Bone marrow (tissue), 2 donors: ENCODE data around the gene EXOC3.

ENCODE experiments used
- DNase-seq, 2 donors: peaks; one replicate each; lab custom pipeline; 2025; lab: John Stamatoyannopoulos, UW

EXOC3 gene

GRCh38 chr5:457195-457961 is 14.4 kb downstream of the EXOC3 start:
- no peak for DNase-seq

GRCh38 chr5:458547-459353 is 15.8 kb downstream of the EXOC3 start:
- DNase-seq, result no peak

GRCh38 chr5:459562-460272 is 16.7 kb downstream of the EXOC3 start:
- DNase-seq, result no peak

- DNase-seq, result no peak
Observed at GRCh38 chr5:460273-460625, 17.3 kb downstream of the EXOC3 start.

DNA sequence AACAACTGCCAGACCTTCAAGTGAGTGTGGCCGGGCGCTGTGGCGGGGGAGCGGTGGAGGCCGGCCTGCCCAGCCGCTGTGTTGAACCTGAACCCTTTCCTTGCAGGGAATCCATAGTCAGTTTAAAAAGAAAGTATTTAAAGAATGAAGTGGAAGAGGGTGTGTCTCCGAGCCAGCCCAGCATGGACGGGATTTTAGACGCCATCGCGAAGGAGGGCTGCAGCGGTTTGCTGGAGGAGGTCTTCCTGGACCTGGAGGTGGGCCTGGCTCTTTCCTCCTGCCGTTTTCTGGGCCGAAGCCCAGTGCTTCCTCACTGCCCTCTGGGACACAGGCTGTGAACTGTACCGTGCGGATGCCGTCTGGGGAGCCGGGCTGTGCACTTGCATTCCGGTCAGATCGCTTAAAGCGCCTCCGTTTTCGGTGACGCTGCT is 19.1 kb downstream of the EXOC3 start:
- no peak for DNase-seq

DNA sequence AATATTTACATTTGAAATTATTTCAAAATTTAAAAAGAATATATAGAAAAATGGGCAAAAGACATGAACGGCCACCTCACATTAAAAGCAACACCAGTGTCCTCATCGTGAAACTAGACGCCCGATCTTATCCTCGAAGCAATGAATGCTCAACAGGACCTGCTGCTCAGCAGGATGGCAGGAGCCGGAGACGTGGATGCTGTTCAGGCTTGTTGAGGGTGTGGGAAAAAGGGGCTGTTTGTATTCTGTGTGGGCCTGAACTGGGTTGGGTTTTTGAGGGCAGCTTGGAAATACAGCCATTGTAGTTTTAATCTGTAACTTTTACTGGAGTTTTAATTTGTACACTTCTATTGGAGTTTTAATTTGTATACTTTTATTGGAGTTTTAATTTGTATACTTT is 20.3 kb downstream of the EXOC3 start:
- DNase-seq, result no peak

DNA sequence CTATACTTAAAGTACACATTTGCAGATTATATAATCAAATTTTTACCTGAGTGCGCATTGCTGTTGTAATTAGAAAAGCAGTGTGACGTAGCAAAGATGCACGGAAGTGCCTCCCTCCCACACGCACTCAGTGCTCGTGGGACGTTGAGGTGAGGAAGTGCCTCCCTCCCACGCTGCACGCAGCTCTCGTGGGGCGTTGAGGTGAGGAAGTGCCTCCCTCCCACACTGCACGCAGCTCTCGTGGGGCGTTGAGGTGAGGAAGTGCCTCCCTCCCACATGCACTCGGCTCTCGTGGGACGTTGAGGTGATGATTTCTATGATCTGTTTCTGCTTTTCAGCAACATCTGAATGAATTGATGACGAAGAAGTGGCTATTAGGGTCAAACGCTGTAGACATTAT is 21.0 kb downstream of the EXOC3 start:
- DNase-seq, result no peak

GRCh38 chr5:464446-464842 is 21.5 kb downstream of the EXOC3 start:
- DNase-seq, result no peak

DNA sequence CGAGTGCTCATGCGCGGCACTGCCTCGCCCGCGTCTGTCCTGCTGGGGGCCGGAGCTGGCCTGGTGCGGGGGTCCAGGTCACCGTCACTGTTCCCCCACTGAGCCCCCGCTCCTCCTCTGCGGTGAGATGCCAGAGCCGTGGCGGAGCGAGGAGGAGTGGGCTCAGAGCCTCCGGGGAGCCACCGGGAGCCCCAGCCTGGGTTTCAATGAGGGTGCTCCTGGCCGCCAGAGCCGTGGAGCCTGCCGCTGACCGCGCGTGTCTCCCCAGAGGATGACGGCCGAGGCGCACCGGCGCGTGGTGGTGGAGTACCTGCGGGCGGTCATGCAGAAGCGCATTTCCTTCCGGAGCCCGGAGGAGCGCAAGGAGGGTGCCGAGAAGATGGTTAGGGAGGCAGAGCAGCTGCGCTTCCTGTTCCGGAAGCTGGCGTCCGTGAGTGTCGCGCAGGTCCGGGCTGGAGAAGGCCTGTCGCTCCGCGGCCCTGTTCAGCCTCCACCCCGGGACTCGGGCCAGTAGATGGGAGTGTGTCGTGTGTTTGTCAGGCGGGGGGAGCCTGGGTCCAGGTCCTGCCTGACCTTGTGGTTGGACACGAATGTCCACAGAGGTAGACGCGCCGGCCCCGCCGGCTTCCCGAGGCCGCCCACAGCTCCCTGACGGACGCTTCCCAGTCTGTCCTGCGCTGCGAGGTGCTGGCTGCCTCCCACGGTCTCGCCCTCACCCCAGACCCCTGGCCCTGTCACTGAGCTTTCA is 22.0 kb downstream of the EXOC3 start:
- DNase-seq, result no peak

DNA sequence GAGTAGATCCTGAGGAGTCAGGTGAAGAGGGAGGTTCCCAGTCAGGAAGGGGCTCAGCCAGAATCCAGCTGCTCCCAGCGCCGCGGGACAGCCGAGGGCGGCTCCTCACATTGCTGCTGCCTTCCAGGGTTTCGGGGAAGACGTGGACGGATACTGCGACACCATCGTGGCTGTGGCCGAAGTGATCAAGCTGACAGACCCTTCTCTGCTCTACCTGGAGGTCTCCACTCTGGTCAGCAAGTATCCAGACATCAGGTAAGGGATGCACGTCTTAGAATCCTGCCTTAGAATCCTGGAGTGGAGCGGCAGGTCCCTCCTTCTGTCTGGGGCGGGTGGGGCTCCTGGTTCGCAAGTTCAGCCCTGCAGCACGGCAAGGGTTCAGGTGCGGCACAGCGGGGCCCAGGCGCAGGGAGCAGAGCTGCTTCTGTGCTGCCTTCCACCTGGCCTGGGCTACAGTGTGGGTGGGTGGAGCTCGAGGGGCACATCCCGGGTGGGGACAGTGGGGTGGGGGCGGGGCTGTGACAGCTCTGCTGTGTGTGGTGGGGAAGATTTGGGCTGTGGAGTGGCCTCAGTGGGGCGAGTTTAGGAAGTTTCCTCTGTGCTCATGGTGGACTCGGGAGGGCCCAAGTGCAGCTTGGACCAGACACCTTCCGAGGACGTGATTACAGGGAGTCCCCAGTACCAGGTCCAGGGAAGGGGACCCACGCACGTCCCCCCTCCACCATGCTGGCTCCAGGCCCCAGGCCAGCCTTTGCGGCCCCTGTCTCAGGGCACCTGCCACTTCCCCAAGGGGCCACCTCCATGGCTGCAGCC is 22.8 kb downstream of the EXOC3 start:
- DNase-seq, result no peak

- DNase-seq, result no peak
Observed at GRCh38 chr5:466661-467310, 23.8 kb downstream of the EXOC3 start.

DNA sequence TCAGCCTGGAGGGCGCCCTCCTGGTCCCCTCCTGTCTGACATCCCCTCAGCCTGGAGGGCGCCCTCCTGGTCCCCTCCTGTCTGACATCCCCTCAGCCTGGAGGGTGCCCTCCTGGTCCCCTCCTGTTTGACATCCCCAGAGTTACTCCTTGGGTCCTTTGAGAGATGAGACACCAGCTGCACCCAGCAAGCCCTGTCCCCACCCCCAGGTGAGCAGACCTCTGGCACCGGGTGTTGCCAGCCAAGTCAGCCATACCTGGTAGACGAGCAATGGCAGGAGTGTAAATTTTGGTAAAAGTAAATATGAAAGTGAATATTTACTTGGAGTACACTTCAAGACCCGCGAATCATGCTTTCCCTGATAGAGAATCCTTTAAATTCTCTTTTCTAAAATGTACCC is 25.4 kb downstream of the EXOC3 start:
- DNase-seq, result no peak

- no peak for DNase-seq
Observed at GRCh38 chr5:469752-470483, 26.9 kb downstream of the EXOC3 start.

- no peak for DNase-seq
Observed at GRCh38 chr5:470961-471749, 28.2 kb downstream of the EXOC3 start.

- no peak for DNase-seq
Observed at GRCh38 chr5:471750-472058, 28.7 kb downstream of the EXOC3 start.

GRCh38 chr5:472076-472655 is 29.2 kb downstream of the EXOC3 start:
- no peak for DNase-seq

DNA sequence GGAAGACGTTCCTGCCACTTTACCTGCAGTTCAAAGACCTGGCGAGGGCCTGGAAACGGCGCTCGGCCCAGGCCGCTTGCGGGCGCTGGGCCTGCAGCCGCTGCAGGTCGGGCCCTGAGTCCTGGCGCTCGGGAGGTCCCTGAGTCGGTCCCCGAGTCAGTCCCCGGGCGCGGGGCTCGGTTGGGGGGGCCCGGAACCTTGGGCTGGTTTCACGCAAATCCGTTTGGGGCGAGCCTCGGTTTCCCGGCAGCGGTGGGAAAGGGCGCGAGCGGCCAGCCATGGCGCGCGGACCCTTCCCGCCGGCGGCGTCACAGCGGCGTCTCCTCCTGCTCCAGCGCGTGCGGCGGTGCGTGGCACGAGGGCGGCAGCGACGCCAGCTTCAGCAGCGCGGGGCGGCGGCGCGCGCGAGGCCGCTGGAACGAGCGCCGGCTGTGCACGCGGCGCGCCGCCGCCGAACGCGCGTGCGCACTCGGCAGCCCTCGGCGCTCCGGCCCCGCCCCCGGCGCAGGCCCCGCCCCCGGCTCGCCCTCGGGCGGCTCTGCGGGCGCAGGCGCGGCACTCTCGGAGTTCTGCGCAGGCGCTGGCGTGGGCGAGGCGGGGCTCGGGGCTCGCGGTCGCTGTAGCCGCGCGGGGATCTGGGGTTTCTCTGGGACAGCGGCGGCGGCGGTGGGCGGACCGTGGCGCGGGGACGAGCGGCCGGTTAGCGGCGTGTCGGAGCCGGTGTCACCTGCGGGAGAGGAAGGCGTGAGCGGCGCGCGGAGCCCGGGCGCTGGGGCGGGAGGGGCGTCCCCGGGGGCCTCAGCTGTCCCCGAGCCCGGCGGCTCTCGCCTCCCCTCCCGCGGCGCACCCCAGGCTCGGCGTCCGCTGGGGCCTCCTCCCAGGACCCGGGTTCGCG is 29.9 kb downstream of the EXOC3 start:
- peak; percentile 72 to 76 for DNase-seq
